Ramos (cell line): ENCODE measurements around the gene PRR20D.
"Not testable (repeated sequence)": the region's sequence is repeated elsewhere in the genome, so short reads cannot be mapped to it uniquely, and the experiment has no call there.

ENCODE experiments used
- in situ Hi-C: fragments of 300-500 bp; cut with MboI; formaldehyde crosslinking; loops from one replicate; pipeline ENCODE4 v1.14.3; 2022; ENCODE audit warnings: low sequenced_read_pairs; ENCODE audit not compliant: unreplicated experiment

The PRR20D gene

GRCh38 chr13:57160332-57160731 is at the start of gene PRR20D:
PRR20D (plus strand) TSS chr13:57160632; CDS start chr13:57161019, 387 bp downstream.
- in situ Hi-C loops, result not testable (repeated sequence)

GRCh38 chr13:57114945-57115344 is 45.5 kb upstream of the PRR20D start:
- in situ Hi-C loops, result no loop called here

GRCh38 chr13:57123681-57124080 is 36.8 kb upstream of the PRR20D start:
- in situ Hi-C loops, result no loop called here

GRCh38 chr13:57128909-57129308 is 31.5 kb upstream of the PRR20D start:
- in situ Hi-C loops, result no loop called here

- in situ Hi-C loops, result no loop called here
Measured at GRCh38 chr13:57136093-57136492, 24.3 kb upstream of the PRR20D start.

GRCh38 chr13:57137585-57137984 is 22.8 kb upstream of the PRR20D start:
- in situ Hi-C loops, result no loop called here

GRCh38 chr13:57138988-57139387 is 21.4 kb upstream of the PRR20D start:
- in situ Hi-C loops, result no loop called here

- in situ Hi-C loops, result not testable (repeated sequence)
Measured at GRCh38 chr13:57139781-57140180, 20.7 kb upstream of the PRR20D start.

- in situ Hi-C loops, result not testable (repeated sequence)
Measured at GRCh38 chr13:57140235-57140968, 20.0 kb upstream of the PRR20D start, which contains the start of gene PRR20A. PRR20A (plus strand) TSS chr13:57140918; CDS start chr13:57141305, 387 bp downstream.

GRCh38 chr13:57147188-57147587 is 13.2 kb upstream of the PRR20D start, which contains the start of gene PRR20B:
PRR20B (plus strand) TSS chr13:57147488; CDS start chr13:57147875, 387 bp downstream.
- in situ Hi-C loops, result not testable (repeated sequence)

GRCh38 chr13:57148106-57148505 is 12.3 kb upstream of the PRR20D start:
- in situ Hi-C loops, result not testable (repeated sequence)

- in situ Hi-C loops, result not testable (repeated sequence)
Measured at GRCh38 chr13:57153761-57154160, 6.7 kb upstream of the PRR20D start, which contains the start of gene PRR20C. PRR20C (plus strand) TSS chr13:57154061; CDS start chr13:57154448, 387 bp downstream.

- in situ Hi-C loops, result not testable (repeated sequence)
Measured at GRCh38 chr13:57166897-57167296, 6.5 kb downstream of the PRR20D start, which contains the start of gene PRR20E. PRR20E (plus strand) TSS chr13:57167197; CDS start chr13:57167584, 387 bp downstream.

GRCh38 chr13:57191667-57192066 is 31.2 kb downstream of the PRR20D start:
- in situ Hi-C loops, result no loop called here

- in situ Hi-C loops, result no loop called here
Measured at GRCh38 chr13:57212989-57213388, 52.6 kb downstream of the PRR20D start.
